Activated CD8-positive, alpha-beta memory T cell treated with anti-CD3 and anti-CD28 coated beads, Interleukin-2, amount 50 U/mL, for 4 hours (primary cell): Measurements from ENCODE around the gene STK16.
A peak's percentile ranks its signal among the peaks of the same experiment; 100 is the strongest.
"Not testable (repeated sequence)": the region's sequence is repeated elsewhere in the genome, so short reads cannot be mapped to it uniquely, and the experiment has no call there.

ENCODE experiments used
- DNase-seq: peaks from one replicate; pipeline ENCODE4 v3.0.0-alpha.2; 2020

STK16 gene

GRCh38 chr2:219246559-219246958 is 1.3 kb downstream of the STK16 start:
- no peak for DNase-seq

- peak; percentile 72 for DNase-seq
Observed at GRCh38 chr2:219247678-219248642, 2.7 kb downstream of the STK16 start.

GRCh38 chr2:219248845-219249202 is 3.5 kb downstream of the STK16 start:
- no peak for DNase-seq

- DNase-seq: peak; percentile 46
Observed at GRCh38 chr2:219249203-219249980, 4.1 kb downstream of the STK16 start.

- DNase-seq: no peak
Observed at GRCh38 chr2:219250049-219250781, 4.9 kb downstream of the STK16 start.

- no peak for DNase-seq
Observed at GRCh38 chr2:219251656-219252055, 6.4 kb downstream of the STK16 start.

- peak; percentile 44 for DNase-seq
Observed at GRCh38 chr2:219252084-219252483, 6.8 kb downstream of the STK16 start.

GRCh38 chr2:219252570-219252899 is 7.3 kb downstream of the STK16 start:
- DNase-seq: peak; percentile 44

- peak; percentile 51 for DNase-seq
Observed at GRCh38 chr2:219252900-219253752, 7.8 kb downstream of the STK16 start, which contains the start of gene TUBA4B. Gene TUBA4B, plus strand, starts transcription at chr2:219253243. Its CDS starts 165 bp downstream, at chr2:219253408.

- DNase-seq: peak; percentile 93
Observed at GRCh38 chr2:219253753-219254589, 8.7 kb downstream of the STK16 start, which contains the start of gene TUBA4A. Gene TUBA4A, minus strand, starts transcription at chr2:219253918. Its CDS starts 60 bp downstream, at chr2:219253858.

GRCh38 chr2:219254590-219255201 is 9.4 kb downstream of the STK16 start:
- peak; percentile 39 for DNase-seq

- not testable (repeated sequence) for DNase-seq
Observed at GRCh38 chr2:219258942-219259341, 13.7 kb downstream of the STK16 start.

- no peak for DNase-seq
Observed at GRCh38 chr2:219261024-219261855, 16.0 kb downstream of the STK16 start.

GRCh38 chr2:219266232-219266631 is 21.0 kb downstream of the STK16 start:
- DNase-seq: no peak

- no peak for DNase-seq
Observed at GRCh38 chr2:219266886-219267285, 21.6 kb downstream of the STK16 start.

- no peak for DNase-seq
Observed at GRCh38 chr2:219268294-219268693, 23.0 kb downstream of the STK16 start.

GRCh38 chr2:219269362-219270054 is 24.2 kb downstream of the STK16 start:
- DNase-seq: no peak

GRCh38 chr2:219270055-219270372 is 24.7 kb downstream of the STK16 start:
- no peak for DNase-seq

GRCh38 chr2:219271021-219271420 is 25.7 kb downstream of the STK16 start:
- no peak for DNase-seq
